ENCODE data around the gene ZNF638.
"Not testable (repeated sequence)": the region's sequence is repeated elsewhere in the genome, so short reads cannot be mapped to it uniquely, and the experiment has no call there.

The ZNF638 gene

DNA sequence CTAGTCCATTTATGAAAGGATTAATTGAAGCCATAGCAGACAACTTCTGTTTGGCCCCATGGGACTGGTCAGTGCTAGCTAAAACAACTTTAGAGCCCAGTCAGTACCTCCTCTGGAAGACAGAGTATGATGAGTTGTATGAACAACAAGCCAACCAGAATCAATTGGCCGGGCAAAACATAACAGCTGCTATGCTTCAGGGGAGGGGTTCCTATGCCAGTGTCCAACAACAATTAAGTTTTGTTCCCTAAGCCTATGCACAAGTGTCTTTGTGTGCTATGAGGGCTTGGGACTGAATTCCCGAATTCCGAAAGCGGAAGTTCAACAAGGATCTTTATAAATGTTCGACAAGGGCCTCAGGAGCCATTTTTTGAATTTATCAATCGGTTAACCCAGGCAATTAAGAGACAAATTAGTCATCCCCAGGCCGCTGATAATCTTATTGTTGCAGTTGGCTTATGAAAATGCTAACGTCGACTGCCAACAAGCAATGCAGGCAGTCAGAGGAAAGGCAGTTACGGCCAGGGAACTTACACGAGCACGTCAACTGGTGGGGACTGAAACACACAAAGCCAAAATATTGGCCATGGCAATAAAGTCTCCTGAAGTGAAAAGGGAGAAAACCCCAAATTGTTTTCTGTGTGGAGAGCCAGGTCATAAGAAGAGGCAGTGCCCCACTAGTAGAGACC lies 57.9 kb downstream of the ZNF638 start:
- no peak overlapping the region for H3K27ac ChIP-seq (ENCODE audit: low read length)
- peaks cover 18% of the 10 kb centered on the region for H3K36me3 ChIP-seq (ENCODE audit: control insufficient read depth, insufficient read depth, low read length)
- no peaks in the 10 kb centered on the region for H3K27me3 ChIP-seq (ENCODE audit: control insufficient read depth, insufficient read depth, low read length)
- DNase-seq (ENCODE audit: low read depth, low spot score) = no peak
- WGBS (ENCODE audit: insufficient coverage, insufficient read length) = no CpG with 5 or more reads among the region's 12 CpGs
- no peaks in the 10 kb centered on the region for H3K9me3 ChIP-seq (ENCODE audit: control insufficient read depth, insufficient read depth, low read length)
- H3K4me3 ChIP-seq (ENCODE audit: low read length) = no peak overlapping the region
- H3K4me1 ChIP-seq (ENCODE audit: control insufficient read depth, insufficient read depth, low read length) = no peaks in the 10 kb centered on the region

DNA sequence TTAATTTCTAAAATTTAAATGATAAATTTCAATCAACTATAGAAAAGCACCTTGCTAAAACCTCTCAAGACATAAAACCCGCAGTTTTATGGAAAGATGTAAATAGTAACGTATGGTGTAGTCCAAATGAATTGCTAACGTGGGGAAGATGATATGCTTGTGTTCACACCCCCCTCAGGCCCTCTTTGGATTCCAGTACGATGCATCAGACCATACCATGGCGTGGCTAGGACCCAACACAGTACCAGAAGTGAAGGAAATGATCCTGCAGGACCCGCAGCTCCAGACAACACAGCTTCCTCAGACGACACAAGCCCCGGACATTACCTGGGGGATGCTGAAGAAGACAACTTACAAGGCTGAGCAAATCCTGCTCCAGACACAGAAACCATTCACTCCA lies 61.6 kb downstream of the ZNF638 start:
- no peaks in the 10 kb centered on the region for H3K9me3 ChIP-seq (ENCODE audit: control insufficient read depth, insufficient read depth, low read length)
- H3K4me1 ChIP-seq (ENCODE audit: control insufficient read depth, insufficient read depth, low read length) = no peaks in the 10 kb centered on the region
- H3K36me3 ChIP-seq (ENCODE audit: control insufficient read depth, insufficient read depth, low read length) = peaks cover 16% of the 10 kb centered on the region
- DNase-seq (ENCODE audit: low read depth, low spot score) = no peak
- no peak overlapping the region for H3K27ac ChIP-seq (ENCODE audit: low read length)
- WGBS (ENCODE audit: insufficient coverage, insufficient read length) = no CpG with 5 or more reads among the region's 8 CpGs
- H3K27me3 ChIP-seq (ENCODE audit: control insufficient read depth, insufficient read depth, low read length) = no peaks in the 10 kb centered on the region
- H3K4me3 ChIP-seq (ENCODE audit: low read length) = no peak overlapping the region

DNA sequence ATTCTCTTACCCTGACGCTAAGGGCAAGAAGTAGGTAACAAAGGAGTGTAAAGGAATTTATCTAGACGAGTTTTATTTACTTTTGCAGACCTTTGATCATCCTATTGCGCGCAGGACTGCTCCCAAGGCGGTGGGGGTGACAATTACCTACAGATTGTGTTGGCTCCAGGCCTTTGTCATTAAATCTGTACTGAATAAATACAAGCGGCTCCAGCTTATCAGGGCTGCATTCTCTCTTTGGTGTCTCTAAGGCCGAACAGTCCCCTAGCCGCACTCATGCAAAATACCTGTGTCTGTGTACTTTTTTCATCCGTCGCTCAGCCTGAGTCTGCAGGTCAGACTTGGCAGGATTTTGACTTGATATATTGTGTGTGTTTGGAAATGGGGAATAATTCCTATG lies 63.9 kb downstream of the ZNF638 start:
- no peaks in the 10 kb centered on the region for H3K27me3 ChIP-seq (ENCODE audit: control insufficient read depth, insufficient read depth, low read length)
- peaks cover 10% of the 10 kb centered on the region for H3K36me3 ChIP-seq (ENCODE audit: control insufficient read depth, insufficient read depth, low read length)
- no peak for DNase-seq (ENCODE audit: low read depth, low spot score)
- H3K4me3 ChIP-seq (ENCODE audit: low read length) = no peak overlapping the region
- no peaks in the 10 kb centered on the region for H3K9me3 ChIP-seq (ENCODE audit: control insufficient read depth, insufficient read depth, low read length)
- WGBS (ENCODE audit: insufficient coverage, insufficient read length) = no CpG with 5 or more reads among the region's 10 CpGs
- H3K4me1 ChIP-seq (ENCODE audit: control insufficient read depth, insufficient read depth, low read length) = no peaks in the 10 kb centered on the region
- H3K27ac ChIP-seq (ENCODE audit: low read length) = no peak overlapping the region

DNA sequence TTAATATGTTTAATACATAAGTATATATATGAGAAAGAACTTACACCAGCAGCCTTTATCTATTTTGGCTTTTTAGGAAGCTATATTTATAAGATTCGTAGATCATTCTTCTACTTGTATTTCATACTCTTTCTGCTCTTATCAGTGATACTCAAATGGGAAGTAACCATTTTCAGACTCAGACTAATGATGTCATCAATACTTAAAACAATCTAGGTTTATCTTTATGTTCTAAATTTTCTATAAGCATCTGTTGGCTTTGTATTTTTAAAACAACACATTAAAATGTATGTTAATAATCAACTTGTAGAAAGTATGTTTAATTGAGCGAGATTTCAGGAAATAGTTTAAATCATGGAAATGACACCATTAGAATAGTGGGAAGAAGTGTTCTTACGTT lies 70.8 kb downstream of the ZNF638 start:
- H3K36me3 ChIP-seq (ENCODE audit: control insufficient read depth, insufficient read depth, low read length) = peaks cover 6% of the 10 kb centered on the region; the same call in 1 of the 2 replicates
- no peaks in the 10 kb centered on the region for H3K4me1 ChIP-seq (ENCODE audit: control insufficient read depth, insufficient read depth, low read length)
- 100% methylated on average over 2 of the region's 3 CpGs for WGBS (ENCODE audit: insufficient coverage, insufficient read length)
- H3K9me3 ChIP-seq (ENCODE audit: control insufficient read depth, insufficient read depth, low read length) = no peaks in the 10 kb centered on the region
- H3K27me3 ChIP-seq (ENCODE audit: control insufficient read depth, insufficient read depth, low read length) = no peaks in the 10 kb centered on the region
- H3K27ac ChIP-seq (ENCODE audit: low read length) = no peak overlapping the region
- no peak overlapping the region for H3K4me3 ChIP-seq (ENCODE audit: low read length)
- DNase-seq (ENCODE audit: low read depth, low spot score) = no peak

DNA sequence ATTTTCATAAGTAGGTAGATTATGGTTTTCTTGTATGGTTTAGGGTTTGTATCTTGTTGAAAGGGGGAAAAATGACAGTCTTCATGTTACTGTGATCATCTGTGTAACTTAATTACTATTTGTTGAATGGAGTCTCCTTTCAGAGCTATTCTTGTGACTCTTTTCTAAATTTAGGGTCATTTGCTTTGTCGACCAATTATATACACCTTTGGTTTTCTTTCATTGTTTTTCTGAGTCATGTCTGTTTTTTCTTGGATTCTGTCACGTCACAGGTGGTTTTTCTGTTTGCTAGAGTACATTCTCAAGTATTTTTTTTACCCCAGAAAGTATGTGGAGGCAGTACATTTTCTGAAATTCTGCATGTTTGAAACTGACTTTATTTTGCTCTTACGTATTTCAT lies 78.0 kb downstream of the ZNF638 start:
- peaks cover 3% of the 10 kb centered on the region; the same call in 1 of the 2 replicates for H3K36me3 ChIP-seq (ENCODE audit: control insufficient read depth, insufficient read depth, low read length)
- DNase-seq (ENCODE audit: low read depth, low spot score) = no peak
- no peak overlapping the region for H3K27ac ChIP-seq (ENCODE audit: low read length)
- H3K27me3 ChIP-seq (ENCODE audit: control insufficient read depth, insufficient read depth, low read length) = no peaks in the 10 kb centered on the region
- WGBS (ENCODE audit: insufficient coverage, insufficient read length) = no CpG with 5 or more reads among the region's 3 CpGs
- H3K4me1 ChIP-seq (ENCODE audit: control insufficient read depth, insufficient read depth, low read length) = no peaks in the 10 kb centered on the region
- H3K9me3 ChIP-seq (ENCODE audit: control insufficient read depth, insufficient read depth, low read length) = no peaks in the 10 kb centered on the region; the same call in 1 of the 2 replicates
- no peak overlapping the region for H3K4me3 ChIP-seq (ENCODE audit: low read length)

DNA sequence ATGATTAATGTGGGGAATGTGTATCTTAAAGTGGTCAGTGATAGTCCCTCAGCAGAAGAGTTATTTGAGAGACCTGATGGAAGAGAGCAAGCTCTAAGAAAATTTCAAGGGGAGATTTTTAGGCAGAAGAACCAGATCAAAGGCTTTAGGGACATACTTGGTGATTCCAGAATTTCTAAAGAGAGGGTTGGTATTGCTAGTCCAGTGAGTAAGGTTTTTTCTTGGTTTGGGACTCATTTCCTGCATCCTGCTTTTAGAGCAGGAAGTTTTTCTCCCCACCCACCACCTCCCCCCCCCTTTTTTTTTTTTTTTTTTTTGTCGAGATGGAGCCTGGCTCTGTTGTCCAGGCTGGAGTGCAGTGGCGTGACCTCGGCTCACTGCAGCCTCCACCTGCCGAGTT lies 79.1 kb downstream of the ZNF638 start:
- WGBS (ENCODE audit: insufficient coverage, insufficient read length) = no CpG with 5 or more reads among the region's 4 CpGs
- no peak for DNase-seq (ENCODE audit: low read depth, low spot score)
- Histone ChIP-seq H3K4me1 (ENCODE audit: control insufficient read depth, insufficient read depth, low read length) (no peaks in the 10 kb centered on the region), H3K9me3 (ENCODE audit: control insufficient read depth, insufficient read depth, low read length) (no peaks in the 10 kb centered on the region; the same call in 1 of the 2 replicates), H3K27ac (ENCODE audit: low read length) (no peak overlapping the region), H3K36me3 (ENCODE audit: control insufficient read depth, insufficient read depth, low read length) (peaks cover 3% of the 10 kb centered on the region; the same call in 1 of the 2 replicates), H3K4me3 (ENCODE audit: low read length) (no peak overlapping the region), H3K27me3 (ENCODE audit: control insufficient read depth, insufficient read depth, low read length) (no peaks in the 10 kb centered on the region)

DNA sequence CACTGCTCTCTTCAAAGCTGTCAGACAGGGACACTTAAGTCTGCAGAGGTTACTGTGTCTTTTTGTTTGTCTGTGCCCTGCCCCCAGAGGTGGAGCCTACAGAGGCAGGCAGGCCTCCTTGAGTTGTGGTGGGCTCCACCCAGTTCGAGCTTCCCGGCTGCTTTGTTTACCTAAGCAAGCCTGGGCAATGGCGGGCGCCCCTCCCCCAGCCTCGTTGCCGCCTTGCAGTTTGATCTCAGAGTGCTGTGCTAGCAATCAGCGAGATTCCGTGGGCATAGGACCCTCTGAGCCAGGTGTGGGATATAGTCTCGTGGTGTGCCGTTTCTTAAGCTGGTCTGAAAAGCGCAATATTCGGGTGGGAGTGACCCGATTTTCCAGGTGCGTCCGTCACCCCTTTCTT lies 85.3 kb downstream of the ZNF638 start:
- H3K27me3 ChIP-seq (ENCODE audit: control insufficient read depth, insufficient read depth, low read length); H3K27ac ChIP-seq (ENCODE audit: low read length); H3K9me3 ChIP-seq (ENCODE audit: control insufficient read depth, insufficient read depth, low read length); H3K36me3 ChIP-seq (ENCODE audit: control insufficient read depth, insufficient read depth, low read length); DNase-seq (ENCODE audit: low read depth, low spot score); H3K4me1 ChIP-seq (ENCODE audit: control insufficient read depth, insufficient read depth, low read length): not testable (repeated sequence)
- WGBS (ENCODE audit: insufficient coverage, insufficient read length) = no CpG with 5 or more reads among the region's 15 CpGs
- H3K4me3 ChIP-seq (ENCODE audit: low read length) = peak overlapping the region; percentile 41; the same call in 1 of the 2 replicates

DNA sequence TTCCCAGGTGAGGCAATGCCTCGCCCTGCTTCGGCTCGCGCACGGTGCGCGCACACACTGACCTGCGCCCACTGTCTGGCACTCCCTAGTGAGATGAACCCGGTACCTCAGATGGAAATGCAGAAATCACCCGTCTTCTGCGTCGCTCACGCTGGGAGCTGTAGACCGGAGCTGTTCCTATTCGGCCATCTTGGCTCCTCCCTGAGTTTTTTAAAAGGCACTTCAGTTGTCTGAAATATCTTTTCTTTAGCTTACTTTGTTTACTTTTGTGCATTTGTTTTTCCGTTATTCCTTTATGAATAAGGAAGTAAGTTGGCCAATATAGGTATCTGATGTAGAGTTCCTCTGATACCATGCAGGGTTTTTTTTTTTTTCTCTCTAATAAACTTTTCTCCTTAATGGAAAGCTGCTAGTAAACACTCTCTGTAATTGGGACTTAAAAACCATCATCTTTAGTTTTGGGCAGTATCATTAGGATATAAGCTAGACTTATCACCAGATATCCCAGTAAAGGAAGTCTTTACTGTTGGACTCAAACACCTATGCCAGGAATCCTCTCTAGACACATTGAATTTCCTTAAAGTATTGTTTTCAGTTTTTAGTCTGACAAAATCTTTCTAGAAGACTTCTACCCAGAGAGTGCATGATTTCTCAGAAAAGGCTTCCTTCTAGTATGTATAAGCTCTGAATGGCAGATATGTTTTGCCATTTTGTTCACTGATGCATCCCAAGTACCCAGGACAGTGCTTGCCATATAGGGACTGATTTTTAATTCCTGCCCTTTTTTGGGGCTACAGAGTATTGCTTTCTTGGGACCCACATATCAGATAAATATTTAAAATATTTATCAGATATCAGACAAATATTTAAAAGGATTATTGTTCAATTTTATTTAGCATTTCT lies 86.0 kb downstream of the ZNF638 start:
- no peak overlapping the region for H3K27ac ChIP-seq (ENCODE audit: low read length)
- H3K36me3 ChIP-seq (ENCODE audit: control insufficient read depth, insufficient read depth, low read length) = no peaks in the 10 kb centered on the region
- DNase-seq (ENCODE audit: low read depth, low spot score) = no peak
- no peaks in the 10 kb centered on the region for H3K9me3 ChIP-seq (ENCODE audit: control insufficient read depth, insufficient read depth, low read length)
- no peaks in the 10 kb centered on the region for H3K4me1 ChIP-seq (ENCODE audit: control insufficient read depth, insufficient read depth, low read length)
- no peak overlapping the region; the same call in 1 of the 2 replicates for H3K4me3 ChIP-seq (ENCODE audit: low read length)
- no peaks in the 10 kb centered on the region for H3K27me3 ChIP-seq (ENCODE audit: control insufficient read depth, insufficient read depth, low read length)
- no CpG with 5 or more reads among the region's 16 CpGs for WGBS (ENCODE audit: insufficient coverage, insufficient read length)

DNA sequence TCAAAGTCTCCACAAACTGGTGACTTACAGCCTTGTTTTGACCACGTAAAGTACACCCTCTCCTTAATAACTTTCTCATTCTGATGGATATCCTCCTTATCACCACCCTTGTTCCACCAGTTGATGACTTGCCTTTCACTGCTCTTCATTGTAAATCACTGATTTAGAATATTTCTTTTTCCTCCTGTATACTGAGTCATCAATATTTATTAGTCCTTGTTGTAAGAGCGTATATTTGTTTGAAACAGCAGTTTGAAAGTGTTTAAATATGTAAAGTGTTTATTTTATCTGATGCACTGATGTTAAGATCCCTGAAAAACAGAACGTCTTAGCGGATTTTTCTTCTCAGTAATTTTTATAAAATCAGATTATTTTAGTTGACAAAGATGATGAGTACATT lies 87.6 kb downstream of the ZNF638 start:
- H3K36me3 ChIP-seq (ENCODE audit: control insufficient read depth, insufficient read depth, low read length) = no peaks in the 10 kb centered on the region
- 100% methylated on average over 1 of the region's 4 CpGs for WGBS (ENCODE audit: insufficient coverage, insufficient read length)
- H3K27me3 ChIP-seq (ENCODE audit: control insufficient read depth, insufficient read depth, low read length) = no peaks in the 10 kb centered on the region
- no peak overlapping the region for H3K4me3 ChIP-seq (ENCODE audit: low read length)
- no peaks in the 10 kb centered on the region for H3K4me1 ChIP-seq (ENCODE audit: control insufficient read depth, insufficient read depth, low read length)
- H3K9me3 ChIP-seq (ENCODE audit: control insufficient read depth, insufficient read depth, low read length) = no peaks in the 10 kb centered on the region
- H3K27ac ChIP-seq (ENCODE audit: low read length) = no peak overlapping the region
- DNase-seq (ENCODE audit: low read depth, low spot score) = no peak

DNA sequence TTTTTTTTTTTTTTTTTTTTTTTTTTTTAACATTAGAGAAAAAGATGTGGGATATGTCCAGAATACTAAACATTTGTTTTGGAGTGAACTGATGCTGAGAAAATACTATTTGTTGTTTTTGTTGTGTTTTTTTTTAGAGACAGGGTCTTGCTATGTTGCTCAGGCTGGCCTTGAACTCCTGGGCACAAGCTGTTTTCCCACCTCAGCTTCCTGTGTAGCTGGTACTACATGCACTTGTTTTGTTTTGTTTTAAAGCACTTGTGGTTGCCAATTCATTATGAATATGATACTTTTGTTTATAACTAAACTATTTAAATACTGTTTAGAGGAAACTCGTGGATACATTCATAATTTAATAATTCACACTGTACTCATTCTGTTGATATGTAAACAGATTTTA lies 88.4 kb downstream of the ZNF638 start:
- no peaks in the 10 kb centered on the region for H3K4me1 ChIP-seq (ENCODE audit: control insufficient read depth, insufficient read depth, low read length)
- no peak overlapping the region for H3K4me3 ChIP-seq (ENCODE audit: low read length)
- H3K9me3 ChIP-seq (ENCODE audit: control insufficient read depth, insufficient read depth, low read length) = no peaks in the 10 kb centered on the region
- H3K27me3 ChIP-seq (ENCODE audit: control insufficient read depth, insufficient read depth, low read length) = no peaks in the 10 kb centered on the region
- H3K27ac ChIP-seq (ENCODE audit: low read length) = no peak overlapping the region
- DNase-seq (ENCODE audit: low read depth, low spot score) = no peak
- no CpG with 5 or more reads among the region's 1 CpG for WGBS (ENCODE audit: insufficient coverage, insufficient read length)
- no peaks in the 10 kb centered on the region for H3K36me3 ChIP-seq (ENCODE audit: control insufficient read depth, insufficient read depth, low read length)
